Spleen (tissue), 7 donors: ENCODE data around the gene HTR2A.

Source experiments
- CTCF ChIP-seq, 11 experiments: fragments of 200-600 bp in 7 of 11; fragments of 450-650 bp in 4 of 11; sonication (generic) in 4 of 11; IDR thresholded peaks in 8 of 11; conservative IDR thresholded peaks in 3 of 11; 1 replicate in 7 of 11; 2 replicates in 4 of 11; pipeline versions ENCODE4 v1.4.0 to v1.8.0; 2016 to 2021; ENCODE audit warnings: antibody characterized with exemption in 11 of 11, inconsistent platforms in 4 of 11, mild to moderate bottlenecking in 1 of 11
- POLR2AphosphoS5 ChIP-seq, 3 donors: sonication (generic); formaldehyde crosslinking; IDR thresholded peaks; one replicate each; pipeline ENCODE4 v1.5.1; 2017; ENCODE audit warnings: antibody characterized with exemption in 3 of 3
- donor health status: DM: no; HTN: no; CAD: no; lungs with moderate emphysema.
- donor health status: DM: no; HTN: no; CAD: no.
- donor health status: DM: no; HTN: no; CAD: no.

GRCh38 chr13:46855166-46855565, 41.7 kb downstream of the HTR2A start:
- no peak for TF ChIP-seq CTCF (IDR thresholded peaks at IDR 0.05 in 8 of 11, conservative IDR thresholded peaks at IDR 0.05 in 3 of 11)
- TF ChIP-seq POLR2AphosphoS5 (IDR thresholded peaks at IDR 0.05), result no peak
